ENCODE results near the gene PTPN13. TPM values are rescaled to one million over a fixed set of nuclear protein-coding genes. Genes with fewer than 3 reads are reported as not detected.

Gene PTPN13
- total RNA-seq, 3 donors from 2014 or later, result 2.9 to 15.6 (median 3.7) TPM

DNA sequence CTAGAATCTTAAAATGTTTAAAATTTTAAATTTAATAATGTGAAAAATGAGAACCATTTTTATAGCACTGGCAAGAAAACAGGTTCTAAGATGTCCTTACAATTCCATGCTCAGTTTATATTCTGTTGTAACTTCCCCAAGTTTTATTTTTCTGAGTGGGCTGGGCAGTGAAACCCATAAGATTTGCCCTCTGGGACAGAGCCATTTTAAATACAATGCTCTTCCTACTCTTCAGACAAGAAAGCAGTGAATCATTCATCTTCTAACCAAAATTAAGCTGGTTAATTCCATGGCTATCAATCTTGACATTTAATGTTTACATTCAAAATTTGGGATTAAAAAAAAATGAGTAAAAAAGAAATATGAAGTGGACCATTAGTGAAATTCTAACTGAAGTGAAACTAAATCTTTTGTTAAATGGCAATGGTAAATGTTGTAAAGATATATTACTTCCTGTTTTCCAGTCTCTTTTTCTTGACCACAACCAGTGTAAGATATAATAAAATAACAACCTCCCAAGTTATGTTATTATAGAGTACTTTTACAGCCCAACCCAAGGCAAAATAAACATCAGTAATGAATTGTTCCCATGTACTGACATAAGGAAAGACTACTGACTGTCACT lies 37.2 kb upstream of the PTPN13 start:
- Histone ChIP-seq H3K9me3 (no peaks in the 10 kb centered on the region), H3K36me3 (ENCODE audit: low read depth) (no peaks in the 10 kb centered on the region), H3K4me1 (ENCODE audit: low read depth) (no peaks in the 10 kb centered on the region), H3K4me3 (no peak overlapping the region)
- intact Hi-C loops (cut with DNase I, micrococcal nuclease), result no loop called here
- no peak for DNase-seq
- peak; percentile 87 for ATAC-seq
- TF ChIP-seq, protein P1, sequence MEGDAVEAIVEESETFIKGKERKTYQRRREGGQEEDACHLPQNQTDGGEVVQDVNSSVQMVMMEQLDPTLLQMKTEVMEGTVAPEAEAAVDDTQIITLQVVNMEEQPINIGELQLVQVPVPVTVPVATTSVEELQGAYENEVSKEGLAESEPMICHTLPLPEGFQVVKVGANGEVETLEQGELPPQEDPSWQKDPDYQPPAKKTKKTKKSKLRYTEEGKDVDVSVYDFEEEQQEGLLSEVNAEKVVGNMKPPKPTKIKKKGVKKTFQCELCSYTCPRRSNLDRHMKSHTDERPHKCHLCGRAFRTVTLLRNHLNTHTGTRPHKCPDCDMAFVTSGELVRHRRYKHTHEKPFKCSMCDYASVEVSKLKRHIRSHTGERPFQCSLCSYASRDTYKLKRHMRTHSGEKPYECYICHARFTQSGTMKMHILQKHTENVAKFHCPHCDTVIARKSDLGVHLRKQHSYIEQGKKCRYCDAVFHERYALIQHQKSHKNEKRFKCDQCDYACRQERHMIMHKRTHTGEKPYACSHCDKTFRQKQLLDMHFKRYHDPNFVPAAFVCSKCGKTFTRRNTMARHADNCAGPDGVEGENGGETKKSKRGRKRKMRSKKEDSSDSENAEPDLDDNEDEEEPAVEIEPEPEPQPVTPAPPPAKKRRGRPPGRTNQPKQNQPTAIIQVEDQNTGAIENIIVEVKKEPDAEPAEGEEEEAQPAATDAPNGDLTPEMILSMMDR (IDR thresholded peaks at IDR 0.05), result no peak

DNA sequence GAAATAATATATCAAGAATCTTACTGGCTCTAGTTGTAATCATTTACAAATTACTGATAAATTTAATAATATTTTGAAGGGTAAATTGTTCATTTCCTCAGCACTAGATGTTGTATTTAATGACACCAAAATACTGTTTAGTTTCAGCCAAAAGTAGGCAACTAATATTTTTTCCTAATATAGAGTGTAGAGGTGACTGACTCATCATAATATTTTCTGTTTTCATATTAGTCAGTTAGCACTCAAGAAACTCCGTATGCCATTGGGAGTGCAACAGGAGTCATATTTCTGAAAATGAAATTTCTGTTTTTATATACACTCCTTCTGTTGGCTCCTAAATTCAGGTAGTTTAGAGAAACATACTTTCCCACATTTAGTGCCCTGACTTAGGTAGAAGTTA lies 36.6 kb upstream of the PTPN13 start:
- Histone ChIP-seq H3K4me3 (no peak overlapping the region), H3K9me3 (no peaks in the 10 kb centered on the region), H3K4me1 (ENCODE audit: low read depth) (no peaks in the 10 kb centered on the region), H3K36me3 (ENCODE audit: low read depth) (no peaks in the 10 kb centered on the region)
- no peak for DNase-seq
- intact Hi-C loops (cut with DNase I, micrococcal nuclease), result no loop called here
- no peak for ATAC-seq
- TF ChIP-seq, protein P1 (IDR thresholded peaks at IDR 0.05), result no peak

DNA sequence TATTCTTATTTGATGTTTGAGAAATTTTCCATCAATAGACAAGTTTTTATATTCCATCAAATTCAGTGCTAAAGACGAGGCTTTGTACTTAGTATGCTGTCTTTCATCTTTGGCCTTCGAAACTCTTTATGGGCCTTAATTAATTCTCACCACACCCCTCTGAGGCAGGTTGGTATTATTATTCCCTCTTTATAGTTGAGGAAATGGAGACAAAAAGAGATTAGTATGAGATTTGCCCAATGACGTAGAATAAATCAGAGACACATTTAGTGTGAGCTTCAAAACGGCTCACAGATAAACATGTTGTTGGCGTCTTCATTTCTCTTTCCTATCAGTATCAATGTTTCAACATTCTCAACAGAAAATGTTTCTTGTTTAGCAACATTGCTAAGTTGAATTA lies 35.9 kb upstream of the PTPN13 start:
- DNase-seq, result no peak
- Histone ChIP-seq H3K36me3 (ENCODE audit: low read depth) (no peaks in the 10 kb centered on the region), H3K4me1 (ENCODE audit: low read depth) (no peaks in the 10 kb centered on the region), H3K9me3 (no peaks in the 10 kb centered on the region), H3K4me3 (no peak overlapping the region)
- ATAC-seq, result no peak
- intact Hi-C loops (cut with DNase I, micrococcal nuclease), result no loop called here
- TF ChIP-seq, protein P1 (IDR thresholded peaks at IDR 0.05), result no peak

DNA sequence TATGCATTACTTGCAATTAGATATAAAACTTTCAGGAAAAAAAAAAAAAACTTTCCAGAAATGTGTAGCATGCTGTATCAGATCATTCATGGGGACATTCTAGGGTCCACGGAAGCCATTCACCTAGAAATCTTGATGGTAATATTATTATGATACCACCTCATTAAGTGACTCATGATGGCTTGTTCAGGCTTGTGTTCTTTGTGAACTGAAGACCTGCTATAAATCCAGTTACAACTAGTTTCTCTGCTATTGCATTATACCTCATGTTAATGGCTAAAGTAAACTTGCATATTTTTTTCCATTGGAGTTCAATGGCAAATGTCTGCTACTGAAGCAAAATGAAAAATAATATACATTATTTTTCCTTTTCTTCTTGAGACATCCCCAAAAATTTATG lies 35.3 kb upstream of the PTPN13 start:
- Histone ChIP-seq H3K4me3 (no peak overlapping the region), H3K9me3 (no peaks in the 10 kb centered on the region), H3K36me3 (ENCODE audit: low read depth) (no peaks in the 10 kb centered on the region), H3K4me1 (ENCODE audit: low read depth) (no peaks in the 10 kb centered on the region)
- ATAC-seq (no peak), DNase-seq (no peak)
- intact Hi-C loops (cut with DNase I, micrococcal nuclease), result no loop called here
- TF ChIP-seq, protein P1 (IDR thresholded peaks at IDR 0.05), result no peak

DNA sequence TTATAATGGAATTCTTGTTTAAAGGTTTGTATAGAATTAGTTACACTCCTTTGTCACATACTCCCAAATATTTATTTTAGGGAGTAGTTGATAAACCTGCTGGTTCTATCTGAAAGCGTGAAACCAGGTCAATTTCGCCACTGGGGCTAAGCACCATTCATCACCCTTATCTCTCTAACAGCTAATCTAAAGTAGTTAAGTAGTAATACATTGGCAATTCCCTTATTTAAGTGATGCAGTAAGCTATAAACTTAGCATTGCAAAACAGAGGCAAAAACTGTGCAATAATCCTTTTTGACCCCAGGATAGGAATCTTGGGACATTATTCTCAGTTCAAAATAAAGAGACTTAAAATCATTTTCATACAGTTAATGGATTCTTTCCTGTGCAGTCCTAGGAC lies 33.7 kb upstream of the PTPN13 start:
- Histone ChIP-seq H3K4me3 (no peak overlapping the region), H3K4me1 (ENCODE audit: low read depth) (no peaks in the 10 kb centered on the region), H3K36me3 (ENCODE audit: low read depth) (no peaks in the 10 kb centered on the region), H3K9me3 (no peaks in the 10 kb centered on the region)
- DNase-seq (no peak), ATAC-seq (no peak)
- intact Hi-C loops (cut with DNase I, micrococcal nuclease), result no loop called here
- TF ChIP-seq, protein P1 (IDR thresholded peaks at IDR 0.05), result no peak

DNA sequence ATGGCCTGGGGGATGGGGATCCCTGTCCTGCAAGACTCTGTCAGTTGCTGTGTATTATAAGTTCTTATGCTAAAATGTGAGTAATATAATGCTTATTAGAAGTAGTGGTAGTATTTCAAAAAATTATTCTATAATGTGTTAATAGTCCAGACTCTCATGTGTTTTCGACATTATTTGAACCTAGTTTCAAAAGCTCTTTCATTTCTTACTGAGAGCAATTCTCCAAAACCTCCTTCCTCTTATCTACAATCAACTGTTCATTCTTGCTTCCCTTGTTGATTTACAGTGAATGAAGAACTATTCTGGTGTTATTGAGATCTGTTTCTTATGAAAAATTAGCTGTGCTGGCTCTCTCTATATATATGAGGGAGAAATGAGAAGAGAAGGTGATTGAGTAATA lies 32.9 kb upstream of the PTPN13 start:
- no peaks in the 10 kb centered on the region for H3K36me3 ChIP-seq (ENCODE audit: low read depth)
- intact Hi-C loops (cut with DNase I, micrococcal nuclease), result no loop called here
- TF ChIP-seq, protein P1 (IDR thresholded peaks at IDR 0.05), result no peak
- no peak overlapping the region for H3K4me3 ChIP-seq
- H3K9me3 ChIP-seq, result no peaks in the 10 kb centered on the region
- H3K4me1 ChIP-seq (ENCODE audit: low read depth), result no peaks in the 10 kb centered on the region
- ATAC-seq (no peak), DNase-seq (no peak)
